KMS-11 (cell line): Measurements from ENCODE around the gene ARPC5L.

ENCODE experiments used
- H2AFZ ChIP-seq: fragments of 200-600 bp; sonication (generic); 2 replicates; pipeline ENCODE4 v1.6.1; 2016; ENCODE audit warnings: antibody characterized with exemption, mixed run types, low read depth
- H3K27ac ChIP-seq: fragments of 200-600 bp; sonication (generic); 2 replicates; pipeline ENCODE4 v1.6.1; 2016; ENCODE audit warnings: mild to moderate bottlenecking, mixed run types
- H3K27me3 ChIP-seq: fragments of 200-600 bp; sonication (generic); 2 replicates; pipeline ENCODE4 v1.6.1; 2017; ENCODE audit warnings: mild to moderate bottlenecking, low read depth, mixed run types, moderate library complexity; ENCODE audit not compliant: insufficient read depth
- H3K36me3 ChIP-seq: fragments of 200-600 bp; sonication (generic); 2 replicates; pipeline ENCODE4 v1.6.1; 2017; ENCODE audit warnings: mild to moderate bottlenecking, mixed run types; ENCODE audit not compliant: insufficient read depth
- H3K4me1 ChIP-seq: fragments of 200-600 bp; sonication (generic); 2 replicates; pipeline ENCODE4 v1.6.1; 2016; ENCODE audit warnings: mild to moderate bottlenecking, low read depth, mixed run types; ENCODE audit not compliant: poor library complexity, severe bottlenecking
- H3K4me2 ChIP-seq: fragments of 200-600 bp; sonication (generic); 2 replicates; pipeline ENCODE4 v1.7.0; 2016; ENCODE audit warnings: mild to moderate bottlenecking, mixed run types
- H3K4me3 ChIP-seq: fragments of 200-600 bp; sonication (generic); IDR thresholded peaks from 2 replicates; pipeline ENCODE4 v1.6.1; 2017; ENCODE audit warnings: low read depth, low read length, mixed read lengths; ENCODE audit not compliant: insufficient read depth
- H3K79me2 ChIP-seq: fragments of 200-600 bp; sonication (generic); 2 replicates; pipeline ENCODE4 v1.6.1; 2016; ENCODE audit warnings: low read depth, mixed run types; ENCODE audit not compliant: insufficient read depth
- H3K9ac ChIP-seq: fragments of 200-600 bp; sonication (generic); 2 replicates; pipeline ENCODE4 v1.6.1; 2016; ENCODE audit warnings: mild to moderate bottlenecking, mixed run types
- H4K20me1 ChIP-seq: fragments of 200-600 bp; sonication (generic); 2 replicates; pipeline ENCODE4 v1.6.1; 2016; ENCODE audit warnings: mild to moderate bottlenecking, mixed run types; ENCODE audit not compliant: insufficient read depth
- CTCF ChIP-seq: fragments of 200-600 bp; sonication (generic); conservative IDR thresholded peaks from 2 replicates; pipeline ENCODE4 v1.6.1; 2017; ENCODE audit warnings: low read depth, mild to moderate bottlenecking, antibody characterized with exemption, low read length, moderate library complexity, mixed read lengths

ARPC5L gene

GRCh38 chr9:124814164-124814535 is 47.8 kb upstream of the ARPC5L start:
- H3K9ac ChIP-seq = no peak overlapping the region
- TF ChIP-seq CTCF = no peak
- H3K4me2 ChIP-seq = no peak overlapping the region
- H2AFZ ChIP-seq = no peak overlapping the region
- no peaks in the 10 kb centered on the region for H3K79me2 ChIP-seq
- no peaks in the 10 kb centered on the region for H3K36me3 ChIP-seq
- H3K27ac ChIP-seq = no peak overlapping the region
- no peaks in the 10 kb centered on the region for H3K27me3 ChIP-seq
- no peak overlapping the region for H3K4me3 ChIP-seq
- no peaks in the 10 kb centered on the region for H4K20me1 ChIP-seq
- no peaks in the 10 kb centered on the region for H3K4me1 ChIP-seq

GRCh38 chr9:124815601-124816000 is 46.3 kb upstream of the ARPC5L start:
- no peak for TF ChIP-seq CTCF
- Histone ChIP-seq H3K79me2 (no peaks in the 10 kb centered on the region), H3K27me3 (no peaks in the 10 kb centered on the region), H3K36me3 (no peaks in the 10 kb centered on the region), H3K4me2 (no peak overlapping the region), H3K4me3 (no peak overlapping the region), H3K4me1 (no peaks in the 10 kb centered on the region), H3K27ac (no peak overlapping the region), H4K20me1 (no peaks in the 10 kb centered on the region), H3K9ac (no peak overlapping the region), H2AFZ (no peak overlapping the region)

DNA sequence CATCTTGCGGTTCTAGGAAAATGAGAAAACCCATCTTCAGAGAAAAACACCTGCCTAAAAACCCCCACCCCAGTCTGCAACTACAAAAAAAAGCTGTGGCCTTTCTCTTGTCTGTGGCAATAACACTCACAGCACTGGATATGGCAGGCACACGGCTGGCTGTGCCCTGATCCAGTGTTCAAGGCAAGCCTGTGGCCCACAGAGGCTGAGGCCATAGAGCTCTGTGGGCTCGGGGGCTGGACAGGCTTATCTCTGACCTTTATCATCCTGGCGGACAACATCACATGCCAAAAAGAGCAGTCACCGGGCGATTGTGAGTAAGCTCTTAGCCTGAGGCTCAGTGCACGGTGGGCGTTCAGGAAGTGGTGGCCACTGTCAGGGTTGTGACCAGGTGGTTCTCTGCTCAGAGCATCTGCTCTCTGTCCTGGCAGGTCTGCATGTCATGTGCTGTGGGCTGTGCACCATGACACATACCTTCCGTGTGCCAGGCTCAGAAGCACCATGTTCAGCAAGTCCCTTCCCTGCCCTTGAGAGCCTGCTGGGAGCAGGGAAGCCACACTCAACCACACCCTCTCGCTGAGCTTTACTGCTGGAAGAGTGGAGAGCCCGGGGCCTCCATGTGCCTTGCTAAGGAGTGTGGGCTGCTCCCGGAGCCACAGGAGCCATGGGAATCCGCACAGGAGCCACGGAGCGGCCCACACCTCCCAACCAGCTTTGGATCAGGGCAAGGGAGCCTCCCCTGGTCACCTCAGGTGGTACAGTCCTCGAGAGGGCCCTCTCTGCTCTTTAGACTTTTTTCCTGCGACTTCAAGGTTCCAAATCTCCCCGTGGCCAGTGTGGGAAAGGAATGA is 43.3 kb upstream of the ARPC5L start:
- Histone ChIP-seq H3K36me3 (no peaks in the 10 kb centered on the region), H3K79me2 (no peaks in the 10 kb centered on the region), H3K27ac (no peak overlapping the region), H3K4me1 (no peaks in the 10 kb centered on the region), H3K27me3 (no peaks in the 10 kb centered on the region), H2AFZ (no peak overlapping the region), H4K20me1 (no peaks in the 10 kb centered on the region), H3K4me3 (no peak overlapping the region), H3K4me2 (no peak overlapping the region), H3K9ac (no peak overlapping the region)
- TF ChIP-seq CTCF = no peak

- H3K9ac ChIP-seq = no peak overlapping the region
These were observed 41.0 kb upstream of the ARPC5L start for GRCh38 chr9:124820698-124821623.

More at GRCh38 chr9:124820698-124821623, 41.0 kb upstream of the ARPC5L start:
- Histone ChIP-seq H3K4me3 (no peak overlapping the region), H3K36me3 (no peaks in the 10 kb centered on the region), H3K27ac (no peak overlapping the region), H3K4me2 (no peak overlapping the region), H3K79me2 (no peaks in the 10 kb centered on the region), H3K27me3 (no peaks in the 10 kb centered on the region), H3K4me1 (no peaks in the 10 kb centered on the region), H4K20me1 (no peaks in the 10 kb centered on the region), H2AFZ (no peak overlapping the region)
- no peak for TF ChIP-seq CTCF
